GM10266 (cell line): Measurements from ENCODE around the gene SIL1.

Source experiments
- DNase-seq: peaks from one replicate; pipeline ENCODE4 v3.0.0; 2012; ENCODE audit errors: extremely low spot score
- TF ChIP-seq, protein P1 (sequence below): IDR thresholded peaks from 2 replicates; pipeline ENCODE4 v1.5.1; 2012; ENCODE audit warnings: mild to moderate bottlenecking, low read depth; ENCODE audit not compliant: control insufficient read depth, insufficient read depth; ENCODE audit errors: missing control alignments

Gene SIL1

DNA sequence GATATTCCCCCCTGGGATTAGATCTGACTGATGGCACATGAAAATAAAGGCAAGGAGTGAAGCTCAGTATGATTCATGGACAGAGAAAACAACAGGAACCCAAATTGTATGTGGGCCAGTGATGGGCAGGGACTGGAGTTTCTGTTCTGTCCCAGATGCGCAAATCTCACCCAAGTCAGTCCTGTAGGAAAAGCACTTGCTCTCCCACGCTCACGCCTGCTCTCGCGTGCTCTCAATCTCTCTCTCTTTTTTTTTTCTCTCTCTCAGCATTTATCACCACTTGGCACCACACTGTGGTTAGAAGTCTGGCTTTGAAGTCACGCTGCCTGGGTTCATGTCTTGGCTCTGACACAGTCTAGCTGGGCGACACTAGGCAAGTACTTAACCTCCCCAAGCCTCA lies 216.6 kb downstream of the SIL1 start:
- DNase-seq: no peak
- TF ChIP-seq, protein P1, sequence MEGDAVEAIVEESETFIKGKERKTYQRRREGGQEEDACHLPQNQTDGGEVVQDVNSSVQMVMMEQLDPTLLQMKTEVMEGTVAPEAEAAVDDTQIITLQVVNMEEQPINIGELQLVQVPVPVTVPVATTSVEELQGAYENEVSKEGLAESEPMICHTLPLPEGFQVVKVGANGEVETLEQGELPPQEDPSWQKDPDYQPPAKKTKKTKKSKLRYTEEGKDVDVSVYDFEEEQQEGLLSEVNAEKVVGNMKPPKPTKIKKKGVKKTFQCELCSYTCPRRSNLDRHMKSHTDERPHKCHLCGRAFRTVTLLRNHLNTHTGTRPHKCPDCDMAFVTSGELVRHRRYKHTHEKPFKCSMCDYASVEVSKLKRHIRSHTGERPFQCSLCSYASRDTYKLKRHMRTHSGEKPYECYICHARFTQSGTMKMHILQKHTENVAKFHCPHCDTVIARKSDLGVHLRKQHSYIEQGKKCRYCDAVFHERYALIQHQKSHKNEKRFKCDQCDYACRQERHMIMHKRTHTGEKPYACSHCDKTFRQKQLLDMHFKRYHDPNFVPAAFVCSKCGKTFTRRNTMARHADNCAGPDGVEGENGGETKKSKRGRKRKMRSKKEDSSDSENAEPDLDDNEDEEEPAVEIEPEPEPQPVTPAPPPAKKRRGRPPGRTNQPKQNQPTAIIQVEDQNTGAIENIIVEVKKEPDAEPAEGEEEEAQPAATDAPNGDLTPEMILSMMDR: no peak

DNA sequence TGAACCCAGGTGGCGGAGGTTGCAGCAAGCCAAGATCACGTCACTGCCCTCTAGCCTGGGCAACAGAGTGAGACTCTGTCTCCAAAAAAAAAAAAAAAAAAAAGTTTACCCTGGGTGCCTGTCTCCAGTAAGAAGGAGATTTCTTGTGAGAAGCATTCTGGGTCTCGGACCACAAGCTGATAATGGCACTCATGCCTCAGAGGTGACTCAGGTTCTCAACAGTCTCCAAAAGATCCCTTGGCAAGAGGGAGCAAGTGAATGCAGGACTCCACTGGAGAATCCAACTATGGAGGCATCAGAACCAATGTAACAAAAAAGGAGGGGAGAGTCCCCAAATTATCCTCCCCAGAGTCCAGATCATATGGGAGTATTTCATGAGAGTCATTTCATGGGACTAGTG lies 217.0 kb downstream of the SIL1 start:
- TF ChIP-seq, protein P1: no peak
- no peak for DNase-seq

GRCh38 chr5:138980441-138980840 lies 217.7 kb downstream of the SIL1 start:
- no peak for DNase-seq

DNA sequence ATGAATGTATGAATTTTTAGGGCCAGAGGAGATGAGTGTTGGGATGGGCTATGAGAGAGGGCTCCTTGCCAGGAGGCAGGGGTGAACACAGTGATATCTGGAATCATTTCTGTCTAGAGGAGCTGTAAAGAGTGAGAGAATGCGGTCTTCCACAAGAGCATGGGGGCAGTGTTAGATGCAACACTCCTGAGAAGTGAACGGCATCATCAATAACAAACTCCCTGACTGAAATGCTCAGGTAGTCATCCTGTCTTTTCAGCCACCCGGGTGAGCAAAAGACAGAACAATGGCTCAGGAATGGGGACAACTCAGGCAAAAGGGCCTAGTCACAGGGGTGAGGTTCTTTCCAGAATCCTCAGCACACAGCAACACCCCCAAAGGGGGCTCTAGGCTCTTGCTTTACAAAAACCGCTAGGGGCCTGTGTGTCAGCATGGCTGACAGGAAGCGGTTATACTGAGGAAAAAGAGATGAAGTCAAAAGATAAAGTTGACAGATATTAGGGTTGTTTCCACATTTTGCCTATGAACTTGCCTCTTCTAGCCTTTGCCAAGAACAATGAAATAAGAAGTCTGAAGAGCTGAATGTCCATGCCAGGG lies 218.4 kb downstream of the SIL1 start:
- TF ChIP-seq, protein P1: no peak
- DNase-seq: no peak

More at GRCh38 chr5:138980441-138980840, 217.7 kb downstream of the SIL1 start:
- TF ChIP-seq, protein P1: no peak

DNA sequence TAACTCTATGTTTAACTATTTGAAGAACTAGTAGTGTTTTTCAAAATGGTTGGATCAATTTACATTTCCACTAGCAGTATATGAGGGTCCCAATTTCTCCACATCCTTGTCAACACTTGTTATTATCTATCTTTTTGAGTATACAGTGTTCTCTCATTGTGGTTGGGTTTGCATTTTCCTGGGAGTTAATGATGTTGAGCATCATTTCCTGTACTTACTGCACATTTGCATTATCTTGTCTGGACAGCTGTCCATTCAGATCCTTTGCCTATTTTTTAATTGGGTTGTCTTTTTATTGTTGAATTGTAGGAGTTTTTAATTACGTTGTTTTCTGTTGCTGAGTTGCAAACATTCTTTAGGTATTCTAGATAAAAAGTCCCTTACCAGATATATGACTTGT lies 219.6 kb downstream of the SIL1 start:
- TF ChIP-seq, protein P1: no peak
- no peak for DNase-seq

DNA sequence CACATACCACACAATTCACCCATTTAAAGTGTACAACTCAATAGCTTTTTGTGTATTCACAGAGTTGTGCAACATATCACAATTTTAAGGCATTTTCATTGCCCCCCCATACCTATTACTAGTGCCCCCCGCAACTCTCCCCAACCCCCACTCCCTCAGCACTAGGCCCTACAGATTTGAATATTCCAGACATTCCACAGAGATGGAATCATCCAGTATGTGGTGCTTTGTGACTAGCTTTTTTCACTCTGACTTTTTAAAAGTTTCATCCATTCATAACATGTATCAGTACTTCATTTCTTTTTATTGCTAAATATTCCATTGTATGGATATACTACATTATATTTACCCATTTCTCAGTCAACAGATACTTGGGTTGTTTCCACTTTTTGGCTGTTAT lies 220.1 kb downstream of the SIL1 start:
- TF ChIP-seq, protein P1: no peak
- no peak for DNase-seq

DNA sequence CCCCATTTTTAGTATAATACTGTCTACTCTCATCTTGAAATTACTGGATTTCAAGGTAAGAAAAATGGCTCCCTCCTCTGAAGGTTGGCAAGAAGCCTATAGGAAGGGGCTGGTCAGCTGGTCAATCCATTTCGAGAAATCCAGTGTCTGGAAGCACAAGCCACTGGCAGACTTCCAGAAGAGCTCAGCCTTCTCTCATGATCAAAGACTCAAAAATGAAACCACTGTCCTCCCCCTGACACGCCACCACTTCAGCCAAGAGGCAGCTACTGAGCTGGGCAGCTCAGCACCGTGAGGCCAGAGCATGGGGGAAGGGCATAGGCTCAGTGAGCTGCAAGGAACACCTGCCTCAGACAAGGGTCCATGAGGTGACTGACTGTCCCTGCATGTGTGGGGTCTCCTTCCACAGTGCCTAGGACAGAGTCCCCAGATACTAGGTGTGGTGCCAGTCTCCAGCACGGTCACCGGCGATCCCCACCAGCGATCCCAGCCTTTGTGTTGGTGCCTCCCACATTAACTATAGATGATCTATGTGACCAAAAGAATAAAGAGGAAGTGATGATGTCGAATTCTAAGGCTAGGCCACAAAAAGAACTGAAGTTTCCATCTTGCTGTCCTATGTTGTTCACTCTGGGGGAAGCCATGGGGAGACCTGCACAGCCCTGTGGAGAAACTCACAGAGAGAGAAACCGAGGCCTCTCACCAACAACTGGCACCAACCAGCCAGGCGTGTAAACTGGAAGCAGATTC lies 222.9 kb downstream of the SIL1 start:
- DNase-seq: no peak

More for the DNA sequence above, 222.9 kb downstream of the SIL1 start:
- TF ChIP-seq, protein P1: no peak
